PC-9 (cell line): ENCODE data around the gene RNF8. TPM values are rescaled to one million over a fixed set of nuclear protein-coding genes. Genes with fewer than 3 reads are reported as not detected.
"Not testable (repeated sequence)": the region's sequence is repeated elsewhere in the genome, so short reads cannot be mapped to it uniquely, and the experiment has no call there.

Source experiments
- BruUV-seq: library from RNA; stranded (reverse); fragments of 400-500 nt; replicated peaks from 2 replicates; lab custom pipeline; 2021; lab: Mats Ljungman, UMichigan
- CTCF ChIA-PET: fragments of 300-600 bp; sonication (Branson Sonifier 250); formaldehyde crosslinking; loops from one replicate; lab custom pipeline; 2022; ENCODE audit warnings: antibody characterized with exemption; lab: Charles Lee
- POLR2A ChIA-PET: fragments of 300-600 bp; sonication (Branson Sonifier 250); formaldehyde crosslinking; loops from one replicate; lab custom pipeline; 2022; ENCODE audit warnings: antibody characterized with exemption; ENCODE audit not compliant: unreplicated experiment; lab: Charles Lee
- DNase-seq, 2 experiments: peaks; one replicate each; pipeline versions ENCODE4 v3.0.0 to v3.0.0-alpha.2; 2015 to 2022; ENCODE audit warnings: mixed read lengths in 1 of 2
- H2AFZ ChIP-seq: fragments of 200-600 bp; sonication (generic); 2 replicates; pipeline ENCODE4 v1.8.1; 2017; ENCODE audit warnings: antibody characterized with exemption
- H3F3A ChIP-seq: fragments of 200-600 bp; sonication (generic); 2 replicates; pipeline ENCODE4 v1.8.1; 2017; ENCODE audit warnings: antibody characterized with exemption, mild to moderate bottlenecking, low read depth; ENCODE audit not compliant: insufficient read depth
- H3K27ac ChIP-seq: fragments of 200-600 bp; sonication (generic); 2 replicates; pipeline ENCODE4 v1.6.1; 2016; ENCODE audit warnings: mixed run types
- H3K27me3 ChIP-seq: fragments of 200-600 bp; sonication (generic); 2 replicates; pipeline ENCODE4 v1.6.1; 2016; ENCODE audit warnings: low read depth, mixed run types; ENCODE audit not compliant: insufficient read depth
- H3K36me3 ChIP-seq: fragments of 200-600 bp; sonication (generic); 2 replicates; pipeline ENCODE4 v1.6.1; 2016; ENCODE audit warnings: low read depth, mixed run types
- H3K4me1 ChIP-seq: fragments of 200-600 bp; sonication (generic); replicated peaks from 2 replicates; pipeline ENCODE4 v1.6.1; 2016; ENCODE audit warnings: mixed run types; ENCODE audit not compliant: insufficient read depth
- H3K4me2 ChIP-seq: fragments of 200-600 bp; sonication (generic); 2 replicates; pipeline ENCODE4 v1.6.1; 2017; ENCODE audit warnings: mixed run types
- H3K4me3 ChIP-seq: fragments of 200-600 bp; sonication (generic); 2 replicates; pipeline ENCODE4 v1.6.1; 2016; ENCODE audit warnings: mixed run types
- H3K79me2 ChIP-seq: fragments of 200-600 bp; sonication (generic); 2 replicates; pipeline ENCODE4 v1.6.1; 2017; ENCODE audit warnings: low read depth, mixed run types
- H3K9me2 ChIP-seq: fragments of 200-600 bp; sonication (generic); 2 replicates; pipeline ENCODE4 v1.8.1; 2017; ENCODE audit warnings: mild to moderate bottlenecking; ENCODE audit not compliant: insufficient read depth
- H3K9me3 ChIP-seq: fragments of 200-600 bp; sonication (generic); 2 replicates; pipeline ENCODE4 v1.8.1; 2016; ENCODE audit warnings: low read depth; ENCODE audit not compliant: insufficient read depth
- H4K20me1 ChIP-seq: fragments of 200-600 bp; sonication (generic); 2 replicates; pipeline ENCODE4 v1.8.1; 2017; ENCODE audit not compliant: insufficient read depth
- CTCF ChIP-seq: fragments of 200-600 bp; sonication (generic); conservative IDR thresholded peaks from 2 replicates; pipeline ENCODE4 v1.6.1; 2017; ENCODE audit warnings: mixed run types, antibody characterized with exemption, mild to moderate bottlenecking, moderate library complexity
- EZH2 ChIP-seq: fragments of 200-600 bp; sonication (generic); IDR thresholded peaks from 2 replicates; pipeline ENCODE4 v1.8.0; 2017; ENCODE audit warnings: antibody characterized with exemption, low read depth
- intact Hi-C: fragments of 100-400 bp; cut with micrococcal nuclease; formaldehyde crosslinking; loops from one replicate; pipeline ENCODE4 v1.10.0; 2022; ENCODE audit not compliant: unreplicated experiment
- total RNA-seq: library from RNA; stranded (reverse); gene quantifications from 2 replicates; pipeline ENCODE4 v1.2.3, GENCODE V29; 2021

The RNF8 gene
- total RNA-seq, 1 experiment from 2014 or later: 17.5 TPM

- H3K4me1 ChIP-seq: no peaks in the 10 kb centered on the region
- no peaks in the 10 kb centered on the region for H3K79me2 ChIP-seq
- H4K20me1 ChIP-seq: no peaks in the 10 kb centered on the region
- TF ChIP-seq EZH2: no peak
- BruUV-seq: no TSS peak
- no peaks in the 10 kb centered on the region for H3K9me2 ChIP-seq
- H3K27ac ChIP-seq: no peak overlapping the region
- no peak overlapping the region for H3K4me3 ChIP-seq
- H2AFZ ChIP-seq: no peak overlapping the region
- intact Hi-C loops: no loop called here
- no peaks in the 10 kb centered on the region for H3K9me3 ChIP-seq
- ChIA-PET CTCF (no interaction called here), POLR2A (no interaction called here)
- H3F3A ChIP-seq: 0 out of 2 replicates have a peak, but pooled peaks cover 2% of the 10 kb centered on the region
- no peaks in the 10 kb centered on the region for H3K27me3 ChIP-seq
- DNase-seq: no peak
- H3K4me2 ChIP-seq: no peak overlapping the region
- 0 out of 2 replicates have a peak, but pooled peaks cover 3% of the 10 kb centered on the region for H3K36me3 ChIP-seq
Observed at GRCh38 chr6:37331047-37331446, 22.7 kb upstream of the RNF8 start.

- no peak overlapping the region for H3K4me2 ChIP-seq
- TF ChIP-seq CTCF: no peak
- TF ChIP-seq EZH2: no peak
- no peak for DNase-seq
- ChIA-PET POLR2A (interaction anchor here (0.5 kb wide), 1 partner anchor 309 kb away, joined by 6 read pairs; no protein-coding TSS in a partner anchor), CTCF (no interaction called here)
- BruUV-seq: no TSS peak
- no peaks in the 10 kb centered on the region for H3K9me2 ChIP-seq
- 0 out of 2 replicates have a peak, but pooled peaks cover 2% of the 10 kb centered on the region for H3F3A ChIP-seq
- no peak overlapping the region for H3K27ac ChIP-seq
- 0 out of 2 replicates have a peak, but pooled peaks cover 3% of the 10 kb centered on the region for H3K36me3 ChIP-seq
- H3K4me3 ChIP-seq: no peak overlapping the region
- no peaks in the 10 kb centered on the region for H4K20me1 ChIP-seq
- intact Hi-C loops: no loop called here
- no peaks in the 10 kb centered on the region for H3K79me2 ChIP-seq
- H3K4me1 ChIP-seq: no peaks in the 10 kb centered on the region
- H3K27me3 ChIP-seq: no peaks in the 10 kb centered on the region
- H3K9me3 ChIP-seq: no peaks in the 10 kb centered on the region
- H2AFZ ChIP-seq: no peak overlapping the region
Observed at GRCh38 chr6:37332894-37333293, 20.9 kb upstream of the RNF8 start.

- ChIA-PET CTCF (no interaction called here), POLR2A (no interaction called here)
- no peaks in the 10 kb centered on the region for H3K27me3 ChIP-seq
- TF ChIP-seq EZH2: no peak
- no peak for TF ChIP-seq CTCF
- no peak overlapping the region for H2AFZ ChIP-seq
- no peaks in the 10 kb centered on the region for H3K4me1 ChIP-seq
- no peak overlapping the region for H3K27ac ChIP-seq
- no peaks in the 10 kb centered on the region for H4K20me1 ChIP-seq
- no peaks in the 10 kb centered on the region for H3K9me2 ChIP-seq
- BruUV-seq: no TSS peak
- intact Hi-C loops: no loop called here
- no peak overlapping the region for H3K4me3 ChIP-seq
- H3K79me2 ChIP-seq: no peaks in the 10 kb centered on the region
- H3F3A ChIP-seq: 0 out of 2 replicates have a peak, but pooled peaks cover 2% of the 10 kb centered on the region
- DNase-seq: no peak
- H3K9me3 ChIP-seq: no peaks in the 10 kb centered on the region
- 0 out of 2 replicates have a peak, but pooled peaks cover 3% of the 10 kb centered on the region for H3K36me3 ChIP-seq
- no peak overlapping the region for H3K4me2 ChIP-seq
Observed at GRCh38 chr6:37334047-37334446, 19.7 kb upstream of the RNF8 start.

- H3K27me3 ChIP-seq, CTCF ChIA-PET, H3K4me1 ChIP-seq, POLR2A ChIA-PET, DNase-seq, H3K4me3 ChIP-seq, H3K9me3 ChIP-seq, H4K20me1 ChIP-seq, intact Hi-C loops, H3K4me2 ChIP-seq, H3K9me2 ChIP-seq, H3K79me2 ChIP-seq, H3F3A ChIP-seq, BruUV-seq, H2AFZ ChIP-seq, H3K27ac ChIP-seq, H3K36me3 ChIP-seq: not testable (repeated sequence)
Observed at GRCh38 chr6:37338317-37338716, 15.5 kb upstream of the RNF8 start.
